ENCODE data around the gene PGLYRP3.

The PGLYRP3 gene

DNA sequence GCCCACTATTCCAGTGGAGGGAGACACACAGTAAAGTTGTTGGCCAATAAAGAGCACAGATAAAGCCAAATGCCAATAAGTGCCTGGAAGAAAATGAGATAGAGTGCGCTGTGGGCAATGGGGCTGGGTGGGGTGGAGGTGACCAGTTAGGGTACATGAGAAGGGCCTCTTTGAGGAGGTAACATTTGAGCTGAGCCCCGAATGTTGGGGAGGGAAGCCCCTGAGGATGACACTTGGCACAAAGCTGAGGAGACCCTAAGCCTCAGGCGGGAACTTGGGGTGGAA, 45.9 kb upstream of the PGLYRP3 start:
- TF ChIP-seq, protein P1, sequence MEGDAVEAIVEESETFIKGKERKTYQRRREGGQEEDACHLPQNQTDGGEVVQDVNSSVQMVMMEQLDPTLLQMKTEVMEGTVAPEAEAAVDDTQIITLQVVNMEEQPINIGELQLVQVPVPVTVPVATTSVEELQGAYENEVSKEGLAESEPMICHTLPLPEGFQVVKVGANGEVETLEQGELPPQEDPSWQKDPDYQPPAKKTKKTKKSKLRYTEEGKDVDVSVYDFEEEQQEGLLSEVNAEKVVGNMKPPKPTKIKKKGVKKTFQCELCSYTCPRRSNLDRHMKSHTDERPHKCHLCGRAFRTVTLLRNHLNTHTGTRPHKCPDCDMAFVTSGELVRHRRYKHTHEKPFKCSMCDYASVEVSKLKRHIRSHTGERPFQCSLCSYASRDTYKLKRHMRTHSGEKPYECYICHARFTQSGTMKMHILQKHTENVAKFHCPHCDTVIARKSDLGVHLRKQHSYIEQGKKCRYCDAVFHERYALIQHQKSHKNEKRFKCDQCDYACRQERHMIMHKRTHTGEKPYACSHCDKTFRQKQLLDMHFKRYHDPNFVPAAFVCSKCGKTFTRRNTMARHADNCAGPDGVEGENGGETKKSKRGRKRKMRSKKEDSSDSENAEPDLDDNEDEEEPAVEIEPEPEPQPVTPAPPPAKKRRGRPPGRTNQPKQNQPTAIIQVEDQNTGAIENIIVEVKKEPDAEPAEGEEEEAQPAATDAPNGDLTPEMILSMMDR (IDR thresholded peaks at IDR 0.05; ENCODE audit: low read depth, low read length): no peak
- DNase-seq (ENCODE audit: low read depth in 2 of 2): no peak
- H3K4me3 ChIP-seq (replicated peaks in 1 of 2; ENCODE audit: low read depth in 2 of 2, low read length in 2 of 2): no peak overlapping the region

GRCh38 chr1:153357853-153358690, 45.3 kb upstream of the PGLYRP3 start, which contains the start of gene S100A9:
Gene S100A9 (plus strand): TSS chr1:153357854. CDS start chr1:153358284, 430 bp downstream.
- H3K4me3 ChIP-seq (replicated peaks in 1 of 2; ENCODE audit: low read depth in 2 of 2, low read length in 2 of 2): no peak within 1 kb of the TSS
- TF ChIP-seq, protein P1 (IDR thresholded peaks at IDR 0.05; ENCODE audit: low read depth, low read length): no peak
- DNase-seq (ENCODE audit: low read depth in 2 of 2): no peak

GRCh38 chr1:153357076-153357852, 44.5 kb upstream of the PGLYRP3 start:
- TF ChIP-seq, protein P1 (IDR thresholded peaks at IDR 0.05; ENCODE audit: low read depth, low read length): no peak
- no peak overlapping the region for H3K4me3 ChIP-seq (replicated peaks in 1 of 2; ENCODE audit: low read depth in 2 of 2, low read length in 2 of 2)
- DNase-seq (ENCODE audit: low read depth in 2 of 2): no peak

DNA sequence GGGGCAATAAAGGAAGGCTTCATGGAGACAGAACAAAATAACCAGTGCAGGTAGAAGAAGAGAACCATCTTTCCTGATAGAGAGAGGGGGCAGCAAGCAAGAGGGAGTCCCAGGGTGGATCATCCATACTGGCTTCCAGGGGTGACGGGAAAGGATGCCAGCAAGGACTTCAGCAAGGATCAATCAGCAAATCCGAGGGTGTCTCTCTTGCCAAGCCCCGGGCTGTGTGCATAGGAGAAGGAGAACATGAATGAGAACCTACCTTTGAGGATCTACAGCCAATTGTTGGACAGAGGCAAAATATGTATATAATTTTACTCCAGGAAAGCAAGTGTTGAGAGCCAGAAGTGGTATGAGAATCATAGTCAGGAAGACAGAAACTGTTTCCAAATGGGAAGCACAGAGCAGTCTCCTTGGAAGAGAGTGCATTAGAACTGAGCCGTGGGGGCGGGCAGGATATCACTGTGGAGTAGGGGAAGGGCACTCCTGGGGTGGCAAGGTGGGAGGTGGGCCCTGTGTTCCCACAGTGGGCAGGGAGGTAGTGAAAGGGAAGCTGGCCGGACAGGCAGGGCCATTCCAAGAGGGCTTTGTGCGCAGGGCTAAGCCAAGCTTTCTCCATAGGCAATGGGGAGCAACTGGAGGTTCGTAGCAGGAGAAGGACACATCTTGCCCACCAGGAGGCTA, 43.8 kb upstream of the PGLYRP3 start:
- DNase-seq (ENCODE audit: low read depth in 2 of 2): no peak
- TF ChIP-seq, protein P1 (IDR thresholded peaks at IDR 0.05; ENCODE audit: low read depth, low read length): no peak
- no peak overlapping the region for H3K4me3 ChIP-seq (replicated peaks in 1 of 2; ENCODE audit: low read depth in 2 of 2, low read length in 2 of 2)

- DNase-seq (ENCODE audit: low read depth in 2 of 2): peak; percentile 70 to 74
- no peak overlapping the region for H3K4me3 ChIP-seq (replicated peaks in 1 of 2; ENCODE audit: low read depth in 2 of 2, low read length in 2 of 2)
- TF ChIP-seq, protein P1 (IDR thresholded peaks at IDR 0.05; ENCODE audit: low read depth, low read length): peak; percentile 68
These were observed 42.8 kb upstream of the PGLYRP3 start for GRCh38 chr1:153355445-153356071.

- H3K4me3 ChIP-seq (replicated peaks in 1 of 2; ENCODE audit: low read depth in 2 of 2, low read length in 2 of 2): no peak overlapping the region
- DNase-seq (ENCODE audit: low read depth in 2 of 2): no peak
- TF ChIP-seq, protein P1 (IDR thresholded peaks at IDR 0.05; ENCODE audit: low read depth, low read length): no peak
These were observed 41.9 kb upstream of the PGLYRP3 start for GRCh38 chr1:153354515-153355193.
